Measurements from ENCODE around the gene PDZD2.

The PDZD2 gene

DNA sequence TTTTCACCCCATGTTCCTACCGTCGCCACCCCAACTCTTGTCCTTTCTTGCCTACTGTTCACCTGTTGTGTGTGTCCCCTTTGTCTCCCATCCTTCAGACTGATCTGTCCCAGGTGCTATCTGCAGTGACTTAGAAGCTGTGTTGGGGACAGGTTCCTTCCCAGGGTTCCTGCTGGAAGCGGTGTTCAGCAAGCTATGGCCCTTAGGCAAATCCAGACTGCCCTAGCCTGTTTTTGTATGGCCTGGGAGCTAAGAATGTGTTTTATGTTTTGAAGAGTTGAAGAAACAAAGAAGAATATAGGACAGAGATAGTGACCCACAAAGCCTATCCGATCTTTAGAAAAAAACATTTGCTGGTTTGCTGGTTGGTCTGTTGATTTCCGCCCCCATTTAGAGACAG is 298.8 kb downstream of the PDZD2 start:
- TF ChIP-seq, protein P1, sequence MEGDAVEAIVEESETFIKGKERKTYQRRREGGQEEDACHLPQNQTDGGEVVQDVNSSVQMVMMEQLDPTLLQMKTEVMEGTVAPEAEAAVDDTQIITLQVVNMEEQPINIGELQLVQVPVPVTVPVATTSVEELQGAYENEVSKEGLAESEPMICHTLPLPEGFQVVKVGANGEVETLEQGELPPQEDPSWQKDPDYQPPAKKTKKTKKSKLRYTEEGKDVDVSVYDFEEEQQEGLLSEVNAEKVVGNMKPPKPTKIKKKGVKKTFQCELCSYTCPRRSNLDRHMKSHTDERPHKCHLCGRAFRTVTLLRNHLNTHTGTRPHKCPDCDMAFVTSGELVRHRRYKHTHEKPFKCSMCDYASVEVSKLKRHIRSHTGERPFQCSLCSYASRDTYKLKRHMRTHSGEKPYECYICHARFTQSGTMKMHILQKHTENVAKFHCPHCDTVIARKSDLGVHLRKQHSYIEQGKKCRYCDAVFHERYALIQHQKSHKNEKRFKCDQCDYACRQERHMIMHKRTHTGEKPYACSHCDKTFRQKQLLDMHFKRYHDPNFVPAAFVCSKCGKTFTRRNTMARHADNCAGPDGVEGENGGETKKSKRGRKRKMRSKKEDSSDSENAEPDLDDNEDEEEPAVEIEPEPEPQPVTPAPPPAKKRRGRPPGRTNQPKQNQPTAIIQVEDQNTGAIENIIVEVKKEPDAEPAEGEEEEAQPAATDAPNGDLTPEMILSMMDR (IDR thresholded peaks at IDR 0.05; ENCODE audit: control extremely low read depth, extremely low read depth, low read depth, missing control alignments): no peak
- CTCF ChIA-PET: no interaction called here
- DNase-seq (ENCODE audit: extremely low spot score): no peak
- POLR2A ChIA-PET: no interaction called here

- DNase-seq (ENCODE audit: extremely low spot score): no peak
- ChIA-PET POLR2A (no interaction called here), CTCF (no interaction called here)
- TF ChIP-seq, protein P1 (IDR thresholded peaks at IDR 0.05; ENCODE audit: control extremely low read depth, extremely low read depth, low read depth, missing control alignments): no peak
These were observed 300.2 kb downstream of the PDZD2 start for GRCh38 chr5:31939151-31939550.

GRCh38 chr5:31941151-31941755 is 302.3 kb downstream of the PDZD2 start:
- no peak for DNase-seq (ENCODE audit: extremely low spot score)
- ChIA-PET POLR2A (no interaction called here), CTCF (no interaction called here)
- TF ChIP-seq, protein P1 (IDR thresholded peaks at IDR 0.05; ENCODE audit: control extremely low read depth, extremely low read depth, low read depth, missing control alignments): no peak

DNA sequence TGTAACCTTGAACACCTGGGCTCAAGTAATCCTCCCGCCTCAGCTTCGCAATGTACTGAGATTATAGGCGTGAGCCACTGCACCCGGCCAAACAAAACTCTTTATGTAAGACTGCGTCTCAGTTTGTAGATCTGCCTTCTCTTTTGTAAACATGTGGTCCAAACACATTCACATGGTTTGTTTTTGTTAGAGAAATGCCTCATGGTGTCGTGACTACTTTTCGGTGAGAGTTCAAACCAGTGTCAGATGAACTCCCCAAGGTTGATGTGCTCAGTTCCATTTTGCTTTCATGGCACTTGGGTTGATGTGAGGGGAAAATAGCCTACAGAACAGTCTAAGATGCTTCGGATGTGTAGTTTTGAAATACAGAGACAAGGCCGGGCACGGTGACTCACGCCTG is 303.6 kb downstream of the PDZD2 start:
- TF ChIP-seq, protein P1 (IDR thresholded peaks at IDR 0.05; ENCODE audit: control extremely low read depth, extremely low read depth, low read depth, missing control alignments): no peak
- ChIA-PET CTCF (no interaction called here), POLR2A (no interaction called here)
- no peak for DNase-seq (ENCODE audit: extremely low spot score)

DNA sequence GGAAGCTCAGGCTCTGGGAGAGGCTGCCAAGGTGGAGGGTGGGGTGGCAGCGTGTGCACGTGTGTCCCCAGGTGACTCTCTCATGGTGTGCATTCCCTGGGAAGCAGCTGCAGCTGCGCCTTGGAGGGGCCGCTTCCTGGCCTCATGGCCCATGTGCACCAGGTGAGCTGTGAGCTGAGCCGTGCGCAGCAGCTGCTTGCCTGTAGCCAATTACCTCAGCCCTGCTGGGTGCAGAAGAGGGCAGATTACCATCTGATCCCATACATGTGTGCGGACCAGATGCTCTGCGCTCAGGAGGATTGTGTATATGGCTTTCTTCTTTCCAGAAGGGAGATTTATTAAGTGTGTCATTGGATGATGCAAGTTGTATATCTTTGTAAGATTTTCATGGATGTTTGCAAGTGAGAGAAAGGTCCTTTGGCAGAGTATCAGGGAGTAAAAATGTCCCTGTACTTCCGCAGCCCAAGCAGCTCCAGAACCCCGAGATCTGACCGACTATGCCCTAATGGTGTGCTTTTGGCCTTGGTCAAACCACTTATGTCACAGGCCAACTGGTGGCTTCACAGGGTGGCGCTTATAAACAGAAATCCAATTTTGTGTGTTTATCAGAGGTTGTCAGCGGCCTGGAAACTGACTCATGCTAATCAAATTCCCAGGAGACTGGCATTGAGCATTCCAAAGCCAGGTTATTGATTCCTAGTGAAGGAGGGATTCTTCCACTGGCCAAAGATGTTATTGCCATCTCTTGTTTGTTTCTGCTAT is 305.9 kb downstream of the PDZD2 start:
- ChIA-PET POLR2A (no interaction called here), CTCF (no interaction called here)
- TF ChIP-seq, protein P1 (IDR thresholded peaks at IDR 0.05; ENCODE audit: control extremely low read depth, extremely low read depth, low read depth, missing control alignments): no peak
- DNase-seq (ENCODE audit: extremely low spot score): no peak

GRCh38 chr5:31948006-31948405 is 309.1 kb downstream of the PDZD2 start:
- TF ChIP-seq, protein P1 (IDR thresholded peaks at IDR 0.05; ENCODE audit: control extremely low read depth, extremely low read depth, low read depth, missing control alignments): no peak
- ChIA-PET POLR2A (no interaction called here), CTCF (interaction anchor here (1.5 kb wide), 1 partner anchor 12 kb away, joined by 3 read pairs; no protein-coding TSS in a partner anchor)
- DNase-seq (ENCODE audit: extremely low spot score): no peak

Data from GM10248 (cell line).